Loucy (cell line): ENCODE data around the gene ASTL.
A peak's percentile ranks its signal among the peaks of the same experiment; 100 is the strongest.

Experiments
- H2AFZ ChIP-seq: fragments of 200-600 bp; sonication (generic); 2 replicates; pipeline ENCODE4 v1.6.0; 2016; ENCODE audit warnings: antibody characterized with exemption, mild to moderate bottlenecking, low read length, moderate library complexity
- H3F3A ChIP-seq: fragments of 200-600 bp; 2 replicates; pipeline ENCODE4 v1.6.0; 2016; ENCODE audit warnings: antibody characterized with exemption, low read depth, mild to moderate bottlenecking
- H3K27me3 ChIP-seq: fragments of 200-600 bp; sonication (generic); 2 replicates; pipeline ENCODE4 v1.6.1; 2014; ENCODE audit warnings: low read length, mild to moderate bottlenecking; ENCODE audit not compliant: insufficient read depth, poor library complexity, severe bottlenecking
- H3K36me3 ChIP-seq: fragments of 200-600 bp; sonication (generic); 2 replicates; pipeline ENCODE4 v1.6.1; 2016; ENCODE audit warnings: low read length; ENCODE audit not compliant: insufficient read depth
- H3K4me1 ChIP-seq: fragments of 200-600 bp; sonication (generic); 2 replicates; pipeline ENCODE4 v1.5.1; 2014; ENCODE audit warnings: low read length, mild to moderate bottlenecking; ENCODE audit not compliant: insufficient read depth, poor library complexity, severe bottlenecking
- H3K4me2 ChIP-seq: fragments of 200-600 bp; sonication (generic); 2 replicates; pipeline ENCODE4 v1.6.0; 2014; ENCODE audit warnings: antibody characterized with exemption, low read length, low read depth, mild to moderate bottlenecking; ENCODE audit not compliant: poor library complexity, severe bottlenecking
- H3K4me3 ChIP-seq: fragments of 200-600 bp; sonication (generic); 2 replicates; pipeline ENCODE4 v1.5.1; 2014; ENCODE audit warnings: low read length, mild to moderate bottlenecking, mixed read lengths; ENCODE audit not compliant: poor library complexity, severe bottlenecking
- H3K79me2 ChIP-seq: fragments of 200-600 bp; sonication (generic); 2 replicates; pipeline ENCODE4 v1.6.1; 2014; ENCODE audit warnings: low read length; ENCODE audit not compliant: insufficient read depth
- H3K9ac ChIP-seq: fragments of 200-600 bp; sonication (generic); 2 replicates; pipeline ENCODE4 v1.6.0; 2014; ENCODE audit warnings: mild to moderate bottlenecking, low read depth, low read length, moderate library complexity; ENCODE audit not compliant: poor library complexity, severe bottlenecking
- H3K9me2 ChIP-seq: fragments of 200-600 bp; sonication (generic); replicated peaks from 2 replicates; pipeline ENCODE4 v1.6.1; 2016; ENCODE audit warnings: low read depth, low read length, mixed read lengths
- H3K9me3 ChIP-seq: fragments of 200-600 bp; sonication (generic); 2 replicates; pipeline ENCODE4 v1.6.1; 2014; ENCODE audit warnings: mild to moderate bottlenecking, antibody characterized with exemption, low read length, low read depth; ENCODE audit not compliant: insufficient read depth
- H4K20me1 ChIP-seq: fragments of 200-600 bp; sonication (generic); 2 replicates; pipeline ENCODE4 v1.6.0; 2014; ENCODE audit warnings: antibody characterized with exemption, low read length, mild to moderate bottlenecking; ENCODE audit not compliant: insufficient read depth, poor library complexity, severe bottlenecking
- EZH2phosphoT487 ChIP-seq: fragments of 200-600 bp; IDR thresholded peaks from 2 replicates; pipeline ENCODE4 v1.6.1; 2018; ENCODE audit warnings: antibody characterized with exemption, mild to moderate bottlenecking, moderate library complexity, borderline replicate concordance
- TF ChIP-seq, protein P1 (sequence below): fragments of 200-600 bp; sonication (generic); conservative IDR thresholded peaks from 2 replicates; pipeline ENCODE4 v1.5.1; 2014; ENCODE audit warnings: mild to moderate bottlenecking, antibody characterized with exemption, low read length

Gene ASTL

DNA sequence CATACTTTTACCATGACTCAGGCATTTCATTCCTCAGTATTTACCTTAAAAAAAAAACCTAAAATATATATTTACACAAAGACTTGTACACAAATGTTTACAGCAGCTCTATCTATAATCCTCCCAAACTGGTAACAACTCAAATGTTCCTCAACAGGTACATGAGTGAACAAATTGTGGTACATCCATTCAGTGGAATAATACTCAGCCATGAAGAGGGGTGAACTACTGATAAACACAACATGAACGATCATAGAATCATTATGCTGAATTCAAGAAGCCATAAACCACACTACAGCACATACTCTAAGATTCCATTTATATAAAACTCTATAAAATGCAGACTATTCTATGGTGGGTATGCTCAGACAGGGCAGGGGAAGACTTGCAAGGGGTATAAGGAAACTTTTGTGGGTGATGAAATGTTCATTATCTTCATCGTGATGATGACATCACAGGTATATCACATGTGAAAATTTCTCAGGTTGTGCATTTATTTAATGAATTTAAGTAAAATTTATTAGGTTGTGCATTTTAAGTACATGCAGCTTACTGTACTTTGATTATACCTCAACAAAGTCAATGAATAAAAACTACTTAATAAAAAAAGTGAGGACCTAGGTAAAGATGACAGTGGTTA is 31.7 kb upstream of the ASTL start:
- Histone ChIP-seq H3K4me3 (no peak overlapping the region), H3K79me2 (no peaks in the 10 kb centered on the region), H3K9ac (no peak overlapping the region), H3F3A (no peaks in the 10 kb centered on the region), H2AFZ (no peak overlapping the region), H3K9me2 (no peaks in the 10 kb centered on the region), H3K4me1 (peaks cover 26% of the 10 kb centered on the region), H4K20me1 (no peaks in the 10 kb centered on the region), H3K4me2 (no peak overlapping the region), H3K9me3 (peaks cover 3% of the 10 kb centered on the region; the same call in 1 of the 2 replicates), H3K36me3 (no peaks in the 10 kb centered on the region), H3K27me3 (no peaks in the 10 kb centered on the region)
- TF ChIP-seq EZH2phosphoT487: no peak
- TF ChIP-seq, protein P1, sequence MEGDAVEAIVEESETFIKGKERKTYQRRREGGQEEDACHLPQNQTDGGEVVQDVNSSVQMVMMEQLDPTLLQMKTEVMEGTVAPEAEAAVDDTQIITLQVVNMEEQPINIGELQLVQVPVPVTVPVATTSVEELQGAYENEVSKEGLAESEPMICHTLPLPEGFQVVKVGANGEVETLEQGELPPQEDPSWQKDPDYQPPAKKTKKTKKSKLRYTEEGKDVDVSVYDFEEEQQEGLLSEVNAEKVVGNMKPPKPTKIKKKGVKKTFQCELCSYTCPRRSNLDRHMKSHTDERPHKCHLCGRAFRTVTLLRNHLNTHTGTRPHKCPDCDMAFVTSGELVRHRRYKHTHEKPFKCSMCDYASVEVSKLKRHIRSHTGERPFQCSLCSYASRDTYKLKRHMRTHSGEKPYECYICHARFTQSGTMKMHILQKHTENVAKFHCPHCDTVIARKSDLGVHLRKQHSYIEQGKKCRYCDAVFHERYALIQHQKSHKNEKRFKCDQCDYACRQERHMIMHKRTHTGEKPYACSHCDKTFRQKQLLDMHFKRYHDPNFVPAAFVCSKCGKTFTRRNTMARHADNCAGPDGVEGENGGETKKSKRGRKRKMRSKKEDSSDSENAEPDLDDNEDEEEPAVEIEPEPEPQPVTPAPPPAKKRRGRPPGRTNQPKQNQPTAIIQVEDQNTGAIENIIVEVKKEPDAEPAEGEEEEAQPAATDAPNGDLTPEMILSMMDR: no peak

DNA sequence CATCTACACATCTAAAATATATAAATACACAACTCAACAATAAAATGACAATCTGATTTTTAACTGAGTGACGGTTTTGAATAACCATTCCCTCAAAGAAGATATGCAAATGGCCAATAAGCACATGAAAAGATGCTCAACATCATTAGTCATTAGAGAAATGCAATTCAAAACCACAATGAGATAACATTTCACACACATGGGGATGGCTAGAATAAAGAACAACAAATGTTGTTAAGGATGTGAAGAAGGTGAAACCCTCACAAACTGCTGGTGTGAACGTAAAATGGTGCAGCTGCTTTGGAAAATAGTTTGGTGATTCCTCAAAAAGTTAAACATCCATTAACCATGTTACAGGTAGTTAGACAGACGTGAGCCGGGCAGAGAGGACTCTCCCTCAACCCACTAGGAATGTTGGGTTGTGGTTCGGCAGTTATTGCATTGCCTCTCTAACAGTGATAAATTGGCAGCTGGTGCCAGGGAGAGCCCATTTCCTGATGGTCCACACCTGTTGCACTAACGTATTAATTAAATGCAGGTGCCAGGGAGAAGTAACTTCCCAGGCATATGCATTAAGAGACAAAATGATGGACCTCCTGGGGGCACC is 29.2 kb upstream of the ASTL start:
- H3K27me3 ChIP-seq: no peaks in the 10 kb centered on the region
- peaks cover 44% of the 10 kb centered on the region for H3K4me1 ChIP-seq
- H4K20me1 ChIP-seq: no peaks in the 10 kb centered on the region
- no peak overlapping the region for H3K4me2 ChIP-seq
- H3K4me3 ChIP-seq: no peak overlapping the region
- peaks cover 14% of the 10 kb centered on the region for H3F3A ChIP-seq
- H3K79me2 ChIP-seq: no peaks in the 10 kb centered on the region
- H3K9ac ChIP-seq: no peak overlapping the region
- TF ChIP-seq, protein P1: no peak
- no peak for TF ChIP-seq EZH2phosphoT487
- H3K9me3 ChIP-seq: peaks cover 3% of the 10 kb centered on the region; the same call in 1 of the 2 replicates
- no peaks in the 10 kb centered on the region for H3K36me3 ChIP-seq
- H3K9me2 ChIP-seq: no peaks in the 10 kb centered on the region
- H2AFZ ChIP-seq: no peak overlapping the region

DNA sequence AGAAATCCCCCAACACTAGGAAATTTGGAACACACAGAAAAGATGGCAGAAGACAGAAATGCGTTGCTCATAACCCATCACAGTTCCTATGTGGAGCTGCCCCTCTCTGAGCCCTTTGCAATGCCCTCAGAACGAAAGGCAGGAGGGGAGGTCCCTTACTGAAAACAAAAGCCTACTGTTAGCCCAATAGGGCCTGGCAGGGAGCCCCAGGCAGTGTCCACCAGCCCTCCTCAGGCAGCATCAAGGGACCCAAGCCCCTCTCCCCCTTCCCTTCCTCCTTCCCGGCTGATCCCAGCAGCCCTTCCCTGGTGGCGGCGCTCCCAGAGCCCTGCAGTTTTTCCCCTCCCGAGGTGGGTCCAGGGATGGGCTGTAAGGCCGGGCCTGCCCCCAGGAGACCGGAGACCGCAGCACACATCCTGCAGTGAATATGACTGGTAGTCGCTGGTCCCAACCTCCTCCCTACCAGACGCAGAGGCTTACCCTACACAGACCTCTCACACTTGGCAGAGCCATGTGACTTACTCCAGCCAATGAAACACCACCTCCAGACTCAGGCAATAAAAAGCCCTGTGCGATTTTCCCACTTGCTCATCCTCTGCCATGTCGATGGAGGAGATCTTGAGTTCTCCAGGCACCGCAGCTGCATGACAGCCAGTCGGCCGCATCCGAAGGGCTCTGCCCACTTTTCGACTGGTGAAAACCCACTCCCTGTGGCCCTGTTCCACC is 26.3 kb upstream of the ASTL start:
- no peaks in the 10 kb centered on the region for H3K36me3 ChIP-seq
- no peaks in the 10 kb centered on the region for H3K27me3 ChIP-seq
- H3K79me2 ChIP-seq: no peaks in the 10 kb centered on the region
- no peak for TF ChIP-seq EZH2phosphoT487
- TF ChIP-seq, protein P1: 0 out of 2 replicates have a peak, but pooled peaks have one; percentile 20
- peak overlapping the region; percentile 77; the same call in 1 of the 2 replicates for H2AFZ ChIP-seq
- H3K4me2 ChIP-seq: peak overlapping the region; percentile 75
- peak overlapping the region; percentile 85 for H3K9ac ChIP-seq
- no peaks in the 10 kb centered on the region for H4K20me1 ChIP-seq
- H3K4me3 ChIP-seq: peak overlapping the region; percentile 69
- peaks cover 14% of the 10 kb centered on the region for H3F3A ChIP-seq
- no peaks in the 10 kb centered on the region for H3K9me3 ChIP-seq
- H3K9me2 ChIP-seq: no peaks in the 10 kb centered on the region
- H3K4me1 ChIP-seq: peaks cover 53% of the 10 kb centered on the region
